Measurements from ENCODE around the gene CLCNKB.

The CLCNKB gene

DNA sequence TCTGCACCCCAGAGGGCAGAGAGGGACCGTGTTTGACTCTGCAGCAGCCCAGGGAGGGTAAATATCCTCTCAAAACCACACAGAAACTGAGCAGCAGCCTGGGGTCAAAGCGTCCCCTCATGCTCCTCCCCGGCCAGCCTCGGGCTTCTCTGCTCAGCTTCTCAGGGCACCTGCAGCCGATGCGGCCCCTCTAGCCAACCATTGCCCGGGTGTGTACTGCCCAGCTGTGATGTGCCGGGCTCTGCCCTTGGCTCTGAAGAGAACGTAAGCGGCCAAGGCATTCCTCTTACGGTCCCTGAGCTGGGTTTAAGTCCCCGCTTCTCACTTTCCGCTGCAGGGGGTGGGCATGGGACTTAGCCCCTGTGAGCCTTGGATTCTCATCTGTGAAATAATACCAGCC, 24.4 kb downstream of the CLCNKB start:
- Histone ChIP-seq H3K27me3 (ENCODE audit: insufficient read depth, low read depth) (no peaks in the 10 kb centered on the region; the same call in 1 of the 2 replicates), H3K4me1 (ENCODE audit: low read depth, poor library complexity, severe bottlenecking) (peaks cover 9% of the 10 kb centered on the region), H3K4me3 (IDR thresholded peaks at IDR 0.05; ENCODE audit: insufficient read depth, low read depth, low read length) (no peak overlapping the region), H3K36me3 (ENCODE audit: insufficient read depth) (no peaks in the 10 kb centered on the region), H3K79me2 (ENCODE audit: insufficient read depth, low read depth) (no peaks in the 10 kb centered on the region), H3K27ac (no peak overlapping the region), H2AFZ (ENCODE audit: low read depth) (no peak overlapping the region), H3K4me2 (no peak overlapping the region), H3K9ac (no peak overlapping the region), H4K20me1 (ENCODE audit: insufficient read depth) (no peaks in the 10 kb centered on the region)
- TF ChIP-seq CTCF (conservative IDR thresholded peaks at IDR 0.05; ENCODE audit: low read depth, low read length) = no peak

- Histone ChIP-seq H3K79me2 (ENCODE audit: insufficient read depth, low read depth) (no peaks in the 10 kb centered on the region), H3K27me3 (ENCODE audit: insufficient read depth, low read depth) (no peaks in the 10 kb centered on the region; the same call in 1 of the 2 replicates), H4K20me1 (ENCODE audit: insufficient read depth) (no peaks in the 10 kb centered on the region), H3K4me3 (IDR thresholded peaks at IDR 0.05; ENCODE audit: insufficient read depth, low read depth, low read length) (no peak overlapping the region), H3K36me3 (ENCODE audit: insufficient read depth) (no peaks in the 10 kb centered on the region), H3K27ac (no peak overlapping the region), H2AFZ (ENCODE audit: low read depth) (no peak overlapping the region), H3K9ac (no peak overlapping the region), H3K4me2 (no peak overlapping the region), H3K4me1 (ENCODE audit: low read depth, poor library complexity, severe bottlenecking) (peaks cover 9% of the 10 kb centered on the region)
- no peak for TF ChIP-seq CTCF (conservative IDR thresholded peaks at IDR 0.05; ENCODE audit: low read depth, low read length)
These were observed 25.0 kb downstream of the CLCNKB start for GRCh38 chr1:16068356-16069270.

DNA sequence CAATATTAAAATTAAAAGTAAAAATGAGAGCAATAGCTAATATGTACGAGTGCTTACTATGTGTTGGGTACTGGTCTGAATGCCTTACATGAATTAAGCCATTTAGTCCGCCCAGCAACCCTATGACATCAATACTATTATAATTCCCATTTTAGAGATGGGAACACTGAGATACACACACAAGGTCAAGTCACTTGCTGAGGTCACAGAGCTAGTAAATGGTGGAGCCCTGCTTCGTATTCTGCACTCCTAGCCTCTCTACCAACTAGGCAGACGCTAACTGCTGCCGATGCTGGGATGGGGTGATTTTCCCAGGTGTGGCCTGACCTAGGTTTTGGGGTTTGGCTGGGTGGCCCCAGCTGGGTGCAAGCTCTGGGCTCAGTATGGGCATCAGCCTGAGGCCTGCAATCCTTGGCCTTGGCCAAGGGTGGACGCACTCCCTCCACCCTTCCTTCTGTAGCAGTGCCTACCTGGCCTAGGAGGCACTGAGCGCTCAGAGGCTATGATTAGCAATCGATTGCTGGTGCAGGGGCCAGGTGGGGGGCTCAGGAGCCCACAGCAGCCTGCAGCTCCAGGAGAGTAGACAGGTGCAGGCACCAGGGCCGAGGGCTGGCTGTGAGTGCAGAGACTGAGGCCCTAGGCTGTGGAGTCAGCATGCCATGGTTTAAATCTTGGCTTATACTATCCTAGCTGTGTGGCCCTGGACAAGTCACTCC, 27.2 kb downstream of the CLCNKB start:
- no peaks in the 10 kb centered on the region for H4K20me1 ChIP-seq (ENCODE audit: insufficient read depth)
- H3K4me1 ChIP-seq (ENCODE audit: low read depth, poor library complexity, severe bottlenecking) = peaks cover 22% of the 10 kb centered on the region
- no peak for TF ChIP-seq CTCF (conservative IDR thresholded peaks at IDR 0.05; ENCODE audit: low read depth, low read length)
- no peaks in the 10 kb centered on the region for H3K27me3 ChIP-seq (ENCODE audit: insufficient read depth, low read depth)
- H3K4me3 ChIP-seq (IDR thresholded peaks at IDR 0.05; ENCODE audit: insufficient read depth, low read depth, low read length) = no peak overlapping the region
- H3K4me2 ChIP-seq = no peak overlapping the region
- H3K9ac ChIP-seq = no peak overlapping the region
- H3K79me2 ChIP-seq (ENCODE audit: insufficient read depth, low read depth) = no peaks in the 10 kb centered on the region
- H3K36me3 ChIP-seq (ENCODE audit: insufficient read depth) = no peaks in the 10 kb centered on the region
- H3K27ac ChIP-seq = no peak overlapping the region
- H2AFZ ChIP-seq (ENCODE audit: low read depth) = no peak overlapping the region

GRCh38 chr1:16071614-16072013, 28.0 kb downstream of the CLCNKB start:
- H3K4me1 ChIP-seq (ENCODE audit: low read depth, poor library complexity, severe bottlenecking) = peaks cover 22% of the 10 kb centered on the region
- TF ChIP-seq CTCF (conservative IDR thresholded peaks at IDR 0.05; ENCODE audit: low read depth, low read length) = no peak
- H3K4me3 ChIP-seq (IDR thresholded peaks at IDR 0.05; ENCODE audit: insufficient read depth, low read depth, low read length) = no peak overlapping the region
- H3K36me3 ChIP-seq (ENCODE audit: insufficient read depth) = no peaks in the 10 kb centered on the region
- no peak overlapping the region for H3K4me2 ChIP-seq
- no peaks in the 10 kb centered on the region for H3K79me2 ChIP-seq (ENCODE audit: insufficient read depth, low read depth)
- H4K20me1 ChIP-seq (ENCODE audit: insufficient read depth) = no peaks in the 10 kb centered on the region
- H3K27ac ChIP-seq = no peak overlapping the region
- no peak overlapping the region for H3K9ac ChIP-seq
- H2AFZ ChIP-seq (ENCODE audit: low read depth) = no peak overlapping the region
- H3K27me3 ChIP-seq (ENCODE audit: insufficient read depth, low read depth) = no peaks in the 10 kb centered on the region

Data from KMS-11 (cell line).